Fibroblast of skin of back (primary cell): ENCODE data around the gene MRC2.
"Not testable (repeated sequence)": the region's sequence is repeated elsewhere in the genome, so short reads cannot be mapped to it uniquely, and the experiment has no call there.

Experiments
- DNase-seq: peaks from one replicate; pipeline ENCODE4 v3.0.0-alpha.2; 2013

Gene MRC2

GRCh38 chr17:62612289-62612688, 15.2 kb upstream of the MRC2 start:
- DNase-seq, result not testable (repeated sequence)

- not testable (repeated sequence) for DNase-seq
Observed at GRCh38 chr17:62613095-62613494, 14.4 kb upstream of the MRC2 start.

DNA sequence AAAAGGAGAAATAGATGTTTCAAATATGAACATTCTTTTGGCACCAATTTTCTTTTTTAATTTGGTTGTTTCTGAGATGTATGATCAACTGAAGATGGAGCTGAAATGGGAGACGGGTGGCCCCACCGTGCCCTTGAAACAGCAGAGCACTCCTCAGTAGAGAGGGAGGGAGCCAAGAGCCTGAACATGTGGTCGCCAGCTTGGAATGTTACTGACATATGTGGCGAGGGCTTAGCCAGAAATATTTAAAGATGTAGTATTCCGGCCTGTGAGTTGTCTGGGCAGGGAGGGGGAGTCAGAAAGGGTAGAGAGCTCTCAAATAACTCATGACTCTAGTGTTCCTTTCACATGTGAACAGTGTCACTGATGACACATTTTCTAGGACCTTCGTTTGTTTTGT, 13.3 kb upstream of the MRC2 start:
- DNase-seq, result peak; percentile 92

DNA sequence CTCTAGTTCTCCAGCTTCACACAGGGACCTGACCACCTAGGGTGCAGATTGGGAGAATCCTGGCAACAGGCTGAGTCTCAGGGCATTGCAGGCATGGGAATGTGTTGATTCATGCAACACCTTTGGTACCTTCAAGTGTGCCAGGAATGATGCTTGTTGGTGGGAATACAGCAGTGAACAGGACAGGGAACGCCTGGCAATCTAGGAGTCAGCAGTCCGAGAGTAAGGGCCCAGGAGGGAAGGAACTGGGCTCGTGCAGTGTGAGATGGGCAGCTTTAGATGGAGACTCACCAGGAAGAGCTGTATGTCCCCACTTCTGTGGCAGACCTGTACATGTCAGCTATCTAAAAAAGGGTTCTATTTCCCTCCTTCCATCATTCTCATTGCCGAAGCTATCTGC, 12.0 kb upstream of the MRC2 start:
- DNase-seq, result no peak

GRCh38 chr17:62616993-62617893, 10.2 kb upstream of the MRC2 start:
- DNase-seq, result no peak

DNA sequence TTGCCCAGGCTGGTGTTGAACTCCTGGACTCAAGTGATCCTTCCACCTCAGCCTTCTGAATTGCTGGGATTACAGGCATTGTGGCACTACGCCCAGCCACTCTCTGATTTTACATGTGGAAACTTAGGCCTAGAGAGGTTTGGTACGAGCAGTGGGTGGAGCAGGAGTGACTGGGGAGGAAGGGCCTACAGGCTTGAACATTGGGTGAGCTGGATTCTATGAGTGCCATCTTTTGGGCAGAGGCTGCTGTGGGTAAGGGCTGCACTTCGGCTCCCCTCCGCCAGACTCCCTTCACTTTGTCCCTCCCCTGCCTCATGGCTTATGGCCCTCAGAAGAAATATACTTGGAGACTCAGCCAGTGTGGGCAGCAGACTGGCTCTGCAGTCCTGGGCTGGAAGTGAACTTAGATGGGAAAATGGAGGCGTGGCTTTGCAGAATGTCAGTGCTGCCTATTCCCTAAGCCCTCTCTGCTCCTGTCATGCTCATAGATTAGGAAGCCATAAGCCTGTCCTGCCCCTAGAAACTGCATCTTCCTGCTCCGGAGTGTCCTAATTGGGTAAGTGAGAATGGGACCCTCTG, 9.5 kb upstream of the MRC2 start:
- DNase-seq, result peak; percentile 30

GRCh38 chr17:62618647-62619416, 8.6 kb upstream of the MRC2 start:
- no peak for DNase-seq

DNA sequence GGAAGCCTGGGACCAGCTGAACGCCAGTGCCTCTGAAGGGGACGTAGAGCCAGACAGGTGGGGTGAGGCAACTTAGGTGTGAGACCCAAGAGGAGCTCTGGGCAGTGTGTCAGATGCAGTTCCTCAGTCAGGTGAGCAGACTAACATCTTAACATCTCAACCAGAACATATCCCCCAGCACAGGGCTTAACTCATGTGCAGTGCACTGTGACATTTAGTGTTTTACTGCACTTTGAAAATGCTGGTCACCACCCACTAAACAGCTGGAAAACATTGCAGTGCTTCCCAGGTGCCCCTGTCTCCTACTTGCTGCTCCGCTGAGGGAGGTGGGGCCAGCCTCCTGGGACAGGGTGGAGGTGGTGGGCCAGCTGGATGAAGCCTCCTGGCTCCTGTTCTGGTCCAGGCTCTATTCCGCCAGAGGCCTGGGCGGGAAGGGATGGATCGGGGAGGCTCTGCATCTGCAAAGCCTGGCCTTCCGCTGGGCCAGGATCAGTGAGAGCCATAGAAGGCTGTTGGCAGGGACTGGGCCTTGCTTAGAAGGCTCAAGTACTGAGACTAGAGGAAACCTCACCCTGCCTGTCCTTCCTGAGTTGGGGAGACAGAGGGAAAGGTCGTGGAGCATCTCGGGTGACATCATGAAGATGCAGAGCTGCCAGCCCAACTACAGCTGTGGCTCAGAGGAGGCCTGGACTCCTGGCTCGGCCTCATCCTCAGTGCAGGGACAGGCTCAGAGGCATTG, 7.9 kb upstream of the MRC2 start:
- DNase-seq, result no peak

GRCh38 chr17:62621223-62621622, 6.2 kb upstream of the MRC2 start:
- no peak for DNase-seq

DNA sequence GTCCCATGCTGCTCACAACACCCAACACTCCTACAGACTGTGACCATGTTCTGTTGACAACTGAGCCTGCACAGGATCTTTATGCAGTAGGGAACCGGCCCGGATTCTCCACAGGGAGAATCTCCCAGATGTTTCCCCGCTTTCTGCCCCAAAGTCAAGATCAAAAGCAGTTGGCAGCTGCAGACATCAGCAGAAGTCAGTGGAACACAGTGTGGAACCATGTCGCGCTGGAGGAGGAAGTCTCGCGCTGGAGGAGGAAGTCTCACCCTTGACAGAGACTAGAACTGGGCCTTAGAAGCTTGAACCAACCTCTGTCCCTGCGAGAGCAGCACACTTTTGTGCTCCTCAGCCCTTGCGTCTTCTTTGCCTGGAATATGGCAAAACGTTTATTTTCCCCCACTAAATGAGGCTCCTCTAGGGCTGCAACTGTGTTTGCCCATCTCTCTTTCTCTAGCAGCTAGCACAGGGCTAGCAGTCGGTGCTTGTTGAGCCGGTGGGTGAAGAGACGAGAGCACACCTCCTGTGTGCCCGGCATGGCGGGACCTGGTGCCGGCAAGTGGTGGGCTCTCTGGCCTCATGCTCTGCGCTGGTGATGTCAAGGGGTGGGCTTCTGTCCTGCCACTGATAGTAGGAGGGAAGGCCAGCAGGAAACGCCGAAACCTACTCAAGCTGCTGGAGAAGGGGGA, 2.1 kb upstream of the MRC2 start:
- no peak for DNase-seq

GRCh38 chr17:62625870-62626200, 1.6 kb upstream of the MRC2 start:
- no peak for DNase-seq

DNA sequence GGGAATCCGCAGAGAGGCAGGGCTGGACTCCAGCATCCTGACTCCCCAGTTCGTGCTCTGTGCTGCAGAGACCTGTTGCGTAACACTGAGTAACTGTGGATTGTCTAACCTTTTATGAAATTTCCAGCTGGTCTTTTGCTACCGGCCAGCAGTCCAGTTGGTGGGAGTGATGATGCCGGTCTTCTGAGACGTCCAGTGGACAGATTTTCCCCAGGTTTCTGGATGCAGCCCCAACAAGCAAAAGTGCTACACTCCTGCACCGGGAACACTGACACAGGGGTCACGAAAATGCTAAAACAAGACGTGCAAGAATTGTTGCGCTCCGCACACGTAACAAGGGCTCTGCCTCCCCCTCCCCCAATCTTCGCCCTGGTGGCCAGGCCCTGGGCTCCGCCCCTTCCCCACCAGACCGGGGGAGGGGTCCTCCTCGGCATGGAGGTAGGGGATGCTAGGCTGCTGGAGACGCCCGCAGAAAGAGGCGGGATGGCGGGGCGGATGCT, 701 bp upstream of the MRC2 start:
- DNase-seq, result peak; percentile 61

- peak; percentile 81 for DNase-seq
Observed at GRCh38 chr17:62627904-62628633, 599 bp downstream of the MRC2 start.

DNA sequence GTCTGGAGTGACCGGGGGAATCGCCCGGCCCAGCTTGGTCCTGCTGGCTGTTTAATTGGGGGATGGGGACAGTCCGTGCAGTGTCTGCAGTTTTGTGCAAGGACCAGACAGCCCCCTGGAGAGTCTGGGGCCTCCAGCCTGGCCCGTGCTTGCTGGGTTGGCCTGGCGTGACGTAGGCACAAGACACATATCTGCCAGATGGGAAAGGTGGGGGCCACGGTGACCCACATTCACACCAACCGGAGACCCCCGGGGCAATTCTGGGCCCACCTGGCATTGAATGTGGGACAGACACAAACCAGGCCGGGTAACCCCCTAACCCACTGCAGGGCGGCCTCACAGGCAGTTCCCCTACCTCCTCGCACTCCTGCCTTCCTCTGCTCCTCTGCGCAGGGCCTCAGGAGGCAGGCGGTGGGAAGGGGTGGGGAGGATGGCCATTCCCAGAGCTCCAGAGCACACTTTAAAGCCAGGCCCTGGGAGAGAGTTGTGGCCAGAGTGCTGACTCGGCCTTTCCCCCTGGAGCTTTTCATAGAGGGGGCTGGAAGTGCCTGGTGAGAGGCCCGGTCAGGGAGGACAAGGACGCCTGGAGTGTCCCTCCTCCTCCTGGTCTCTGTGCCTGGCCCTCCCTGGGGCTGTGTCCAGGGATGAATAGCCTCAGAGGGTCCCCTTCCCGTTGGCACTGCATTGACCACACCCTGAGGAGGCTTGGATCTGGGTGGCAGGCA, 1.5 kb downstream of the MRC2 start:
- peak; percentile 82 for DNase-seq

- no peak for DNase-seq
Observed at GRCh38 chr17:62629556-62630364, 2.3 kb downstream of the MRC2 start.

DNA sequence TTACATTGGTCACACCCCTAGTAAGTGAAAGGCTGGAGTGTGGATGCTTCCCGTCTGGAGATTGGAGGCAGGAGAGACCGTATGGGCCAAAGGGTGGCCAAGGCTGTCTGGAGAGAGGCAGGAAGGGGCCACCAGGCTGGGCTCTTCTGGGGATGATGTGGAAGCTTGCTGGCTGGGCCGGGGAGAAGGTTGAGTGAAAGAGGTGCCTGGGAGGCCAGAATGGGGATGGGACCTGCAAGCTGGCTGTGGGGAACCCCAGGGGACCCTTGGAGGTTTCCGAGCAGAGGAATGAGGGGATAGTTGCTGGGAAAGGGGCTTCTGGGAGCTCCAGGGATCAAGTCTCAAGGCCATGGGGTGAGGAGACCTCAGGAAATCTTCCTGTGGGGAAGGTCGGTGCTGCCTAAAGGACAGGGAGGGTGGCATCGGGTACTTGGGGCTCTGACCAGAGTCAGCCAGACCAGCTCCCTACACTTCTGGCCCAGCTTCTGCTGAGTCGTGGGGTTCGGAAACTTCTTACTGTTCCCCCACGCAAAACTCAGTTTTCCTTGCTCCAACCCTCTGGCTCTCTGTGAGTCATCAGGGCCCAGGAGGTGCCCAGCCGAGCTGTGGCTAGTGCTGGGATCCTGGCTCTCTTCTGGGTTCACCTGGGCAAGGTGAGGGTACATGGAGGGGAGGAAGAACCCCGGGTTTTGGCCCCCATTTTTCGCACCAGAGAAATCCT, 3.1 kb downstream of the MRC2 start:
- peak; percentile 29 for DNase-seq

DNA sequence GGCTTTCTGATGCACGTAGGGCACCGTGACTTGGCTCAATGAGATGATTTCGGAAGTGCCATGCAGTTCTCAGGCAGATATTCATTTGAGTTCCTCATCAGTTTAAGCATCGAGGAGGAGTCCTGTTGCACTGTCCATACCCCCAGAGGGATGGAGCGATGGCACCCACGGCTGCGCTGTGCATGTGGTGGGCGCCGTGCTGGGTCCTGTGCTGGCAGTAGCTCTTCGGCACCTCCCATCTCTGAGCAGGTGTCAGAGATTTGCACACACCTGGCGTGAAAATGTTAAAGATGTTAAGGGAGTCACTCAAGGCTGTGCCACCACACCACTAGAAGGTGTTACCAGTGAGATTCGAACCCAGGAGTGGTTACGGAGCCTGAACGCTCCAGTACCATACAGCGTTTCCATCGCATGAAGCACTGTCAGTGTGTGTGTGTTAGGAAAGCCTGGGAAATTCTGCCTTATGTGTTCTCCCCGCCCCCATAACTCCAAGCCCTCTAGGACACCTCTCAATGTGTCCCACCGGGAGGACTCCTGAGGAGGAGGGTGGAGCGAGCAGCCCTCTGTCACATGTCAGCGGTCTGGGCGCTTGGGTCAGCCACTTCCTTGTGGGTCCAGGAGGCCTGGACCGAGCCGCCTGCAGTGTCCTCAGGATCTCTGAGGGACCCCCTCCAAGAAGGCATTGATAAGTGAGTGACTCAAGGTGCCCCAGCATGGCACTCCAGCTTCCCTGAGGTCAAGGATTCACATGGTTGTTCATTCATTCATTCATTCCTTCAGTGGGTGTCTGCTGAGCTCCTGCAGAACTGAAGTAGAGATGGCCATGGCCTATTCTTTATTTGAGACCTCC, 3.8 kb downstream of the MRC2 start:
- no peak for DNase-seq
